Activated naive CD8-positive, alpha-beta T cell treated with anti-CD3 and anti-CD28 coated beads, Interleukin-2, amount 50 U/mL, for 24 hours (primary cell): ENCODE measurements around the gene NFIA.

Experiments used
- ATAC-seq: fragments of 150-1000 bp; cut with Tn5 transposase; one replicate; pipeline ENCODE4 v1.10.0; 2021
- DNase-seq: peaks from one replicate; pipeline ENCODE4 v3.0.0; 2021
- H3K27ac Mint-ChIP-seq: one replicate; pipeline ENCODE4 v1.8.0; 2021; ENCODE audit warnings: mild to moderate bottlenecking, mixed read lengths
- H3K27me3 Mint-ChIP-seq: one replicate; pipeline ENCODE4 v1.8.0; 2021; ENCODE audit warnings: mixed read lengths
- H3K36me3 Mint-ChIP-seq: one replicate; pipeline ENCODE4 v1.8.0; 2021; ENCODE audit warnings: low read depth, mixed read lengths
- H3K4me1 Mint-ChIP-seq: one replicate; pipeline ENCODE4 v1.8.0; 2021; ENCODE audit warnings: mixed read lengths
- H3K4me3 Mint-ChIP-seq: one replicate; pipeline ENCODE4 v1.8.0; 2021; ENCODE audit warnings: mild to moderate bottlenecking, moderate library complexity, mixed read lengths
- H3K9me3 Mint-ChIP-seq: one replicate; pipeline ENCODE4 v1.8.0; 2021; ENCODE audit warnings: mixed read lengths

NFIA gene

DNA sequence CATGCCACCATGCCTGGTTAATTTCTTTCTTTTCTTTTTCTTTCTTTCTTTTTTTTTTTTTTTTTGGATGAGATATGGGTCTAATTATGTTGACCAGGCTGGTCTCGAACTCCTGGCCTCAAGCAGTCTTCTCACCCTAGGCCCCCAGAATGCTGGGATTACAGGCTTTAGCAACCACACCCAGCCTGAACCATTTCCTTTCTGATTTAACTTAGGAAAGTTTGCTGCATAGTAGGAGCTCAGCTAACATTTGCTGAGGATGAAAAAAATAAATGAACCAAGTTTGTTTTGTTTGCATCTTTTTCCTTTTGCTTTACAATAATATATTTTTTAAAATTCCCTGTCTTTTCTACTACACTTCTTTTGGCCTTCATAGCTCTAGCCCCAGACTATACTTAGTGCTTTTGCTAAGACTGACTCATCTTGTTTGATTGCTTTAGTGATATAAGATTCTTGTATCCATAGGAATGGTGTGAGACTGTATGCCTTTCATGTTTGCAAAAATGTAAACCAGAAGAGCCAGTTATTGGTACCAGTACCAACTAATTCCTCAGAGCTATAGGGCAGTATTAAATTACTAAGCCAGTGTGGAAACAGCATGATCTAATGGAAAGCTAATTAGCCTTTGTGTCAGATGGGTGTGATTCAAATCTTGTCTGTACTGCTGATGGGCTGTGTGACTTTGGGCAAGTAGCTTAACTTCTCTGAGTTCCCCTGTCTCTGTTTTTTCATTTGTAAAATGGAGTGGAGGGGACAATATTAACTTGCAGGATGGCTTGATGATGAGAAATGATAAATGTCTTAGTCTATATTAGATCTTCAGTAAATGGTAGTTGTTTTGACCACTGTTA, 66.9 kb downstream of the NFIA start:
- Mint-ChIP-seq H3K36me3 (no peaks in the 10 kb centered on the region), H3K27me3 (no peaks in the 10 kb centered on the region), H3K27ac (no peak overlapping the region), H3K4me1 (no peaks in the 10 kb centered on the region), H3K4me3 (no peak overlapping the region), H3K9me3 (no peaks in the 10 kb centered on the region)
- DNase-seq (no peak), ATAC-seq (peak; percentile 15)

- Mint-ChIP-seq H3K27me3 (no peaks in the 10 kb centered on the region), H3K27ac (no peak overlapping the region), H3K4me3 (no peak overlapping the region)
Observed at GRCh38 chr1:61151565-61151964, 69.2 kb downstream of the NFIA start.

DNA sequence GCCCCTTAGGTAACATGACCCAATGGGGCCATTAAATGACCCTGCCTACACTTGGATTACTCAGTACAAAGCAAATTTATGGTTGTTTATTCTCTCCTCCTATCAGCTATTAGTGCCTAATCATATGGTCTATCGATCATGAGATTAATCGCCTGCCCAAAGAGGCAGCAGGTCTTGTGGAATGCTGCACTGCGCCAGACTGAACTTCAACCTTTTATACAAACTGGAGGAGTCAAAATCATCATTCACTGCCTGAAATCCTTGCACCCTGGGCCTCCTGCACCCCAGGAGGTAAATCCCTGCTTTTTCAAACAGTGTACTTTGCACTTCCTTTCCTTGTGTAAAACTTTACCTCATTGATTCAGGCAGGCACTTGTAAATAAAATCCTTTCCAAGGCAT, 69.7 kb downstream of the NFIA start:
- DNase-seq (no peak), ATAC-seq (no peak)
- Mint-ChIP-seq H3K27me3 (no peaks in the 10 kb centered on the region), H3K4me3 (no peak overlapping the region), H3K27ac (no peak overlapping the region), H3K36me3 (no peaks in the 10 kb centered on the region), H3K4me1 (peaks cover 3% of the 10 kb centered on the region), H3K9me3 (no peaks in the 10 kb centered on the region)

More at GRCh38 chr1:61151565-61151964, 69.2 kb downstream of the NFIA start:
- DNase-seq (no peak), ATAC-seq (no peak)
- Mint-ChIP-seq H3K9me3 (no peaks in the 10 kb centered on the region), H3K4me1 (no peaks in the 10 kb centered on the region), H3K36me3 (no peaks in the 10 kb centered on the region)

- ATAC-seq (no peak), DNase-seq (no peak)
- Mint-ChIP-seq H3K9me3 (no peaks in the 10 kb centered on the region), H3K4me1 (peaks cover 7% of the 10 kb centered on the region), H3K4me3 (no peak overlapping the region), H3K36me3 (no peaks in the 10 kb centered on the region), H3K27ac (no peak overlapping the region), H3K27me3 (no peaks in the 10 kb centered on the region)
Observed at GRCh38 chr1:61152469-61153105, 70.2 kb downstream of the NFIA start.

GRCh38 chr1:61156576-61157467, 74.5 kb downstream of the NFIA start:
- H3K9me3 Mint-ChIP-seq = no peaks in the 10 kb centered on the region
- H3K4me1 Mint-ChIP-seq = peaks cover 26% of the 10 kb centered on the region
- no peak overlapping the region for H3K4me3 Mint-ChIP-seq
- no peak for ATAC-seq
- H3K36me3 Mint-ChIP-seq = no peaks in the 10 kb centered on the region
- no peaks in the 10 kb centered on the region for H3K27me3 Mint-ChIP-seq
- no peak overlapping the region for H3K27ac Mint-ChIP-seq
- DNase-seq = no peak

DNA sequence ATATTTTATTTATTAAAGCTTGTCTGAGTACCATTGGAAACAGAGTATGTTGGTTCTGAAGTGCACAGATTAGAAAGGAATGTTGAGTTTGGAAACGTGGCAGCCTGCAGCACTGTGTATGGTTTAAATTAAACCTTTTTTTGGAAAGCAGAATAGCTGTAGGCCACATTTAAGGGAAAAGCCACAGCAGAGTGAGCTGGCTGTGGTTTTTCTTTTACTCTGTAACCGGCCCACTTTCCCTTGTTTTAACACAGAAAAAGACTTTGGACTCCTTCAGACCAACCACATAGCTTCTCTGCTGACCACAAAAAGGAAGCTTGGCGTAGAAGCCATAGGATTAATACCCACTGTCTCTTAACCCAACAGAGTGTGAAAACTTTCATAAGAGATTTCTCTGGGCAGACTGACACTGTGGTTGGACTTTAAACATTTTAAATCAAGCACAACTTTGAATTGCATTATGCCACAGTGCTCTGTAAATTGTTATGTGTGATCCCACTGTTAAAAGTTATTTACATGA, 75.2 kb downstream of the NFIA start:
- Mint-ChIP-seq H3K4me1 (peaks cover 26% of the 10 kb centered on the region), H3K36me3 (no peaks in the 10 kb centered on the region), H3K27me3 (no peaks in the 10 kb centered on the region), H3K4me3 (no peak overlapping the region), H3K27ac (no peak overlapping the region), H3K9me3 (no peaks in the 10 kb centered on the region)
- ATAC-seq = peak; percentile 73
- DNase-seq = no peak

DNA sequence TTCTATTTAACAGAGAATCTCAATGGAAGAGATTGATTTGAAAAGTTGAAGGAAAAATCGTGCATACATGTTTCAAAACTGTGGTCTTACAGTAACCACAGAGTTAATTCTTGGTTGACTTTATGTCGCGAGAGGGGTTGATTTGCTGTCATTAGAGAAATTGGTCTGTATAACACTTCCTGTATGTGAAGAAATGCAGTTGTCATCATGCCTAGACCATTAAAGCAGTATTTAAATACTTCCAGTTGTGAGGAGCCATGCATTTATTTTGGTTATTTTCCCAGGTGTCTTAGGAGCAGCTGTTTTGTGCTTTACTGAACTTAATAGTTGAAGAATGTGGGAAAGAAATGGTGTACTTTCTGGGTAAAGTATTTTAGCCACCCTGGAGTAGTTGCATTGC, 76.2 kb downstream of the NFIA start:
- H3K36me3 Mint-ChIP-seq = no peaks in the 10 kb centered on the region
- no peaks in the 10 kb centered on the region for H3K27me3 Mint-ChIP-seq
- H3K9me3 Mint-ChIP-seq = no peaks in the 10 kb centered on the region
- DNase-seq (no peak), ATAC-seq (peak; percentile 39)
- H3K27ac Mint-ChIP-seq = peak overlapping the region; percentile 52
- H3K4me1 Mint-ChIP-seq = peaks cover 26% of the 10 kb centered on the region
- no peak overlapping the region for H3K4me3 Mint-ChIP-seq

DNA sequence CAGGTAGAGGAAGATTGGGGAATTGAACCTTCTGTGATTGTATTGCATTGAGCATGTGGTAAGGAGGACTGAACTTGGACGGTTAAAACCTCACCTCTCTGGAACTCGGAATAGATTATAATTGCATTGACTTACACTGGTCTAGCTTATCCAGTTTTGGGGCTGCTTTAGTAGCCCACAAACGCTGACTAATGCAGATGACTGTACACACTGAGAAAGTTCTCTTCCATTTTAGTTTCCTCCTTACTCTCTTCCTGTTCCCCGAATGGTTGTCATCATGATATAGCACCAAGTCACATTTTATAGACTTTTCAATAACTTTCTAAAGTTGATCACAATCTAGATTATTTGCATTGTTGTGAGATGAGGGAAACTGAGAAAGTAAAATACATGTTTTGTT, 78.2 kb downstream of the NFIA start:
- no peaks in the 10 kb centered on the region for H3K27me3 Mint-ChIP-seq
- no peak for DNase-seq
- H3K36me3 Mint-ChIP-seq = no peaks in the 10 kb centered on the region
- peak; percentile 57 for ATAC-seq
- H3K4me1 Mint-ChIP-seq = peaks cover 26% of the 10 kb centered on the region
- no peak overlapping the region for H3K4me3 Mint-ChIP-seq
- no peaks in the 10 kb centered on the region for H3K9me3 Mint-ChIP-seq
- no peak overlapping the region for H3K27ac Mint-ChIP-seq

GRCh38 chr1:61162520-61163258, 80.3 kb downstream of the NFIA start:
- Mint-ChIP-seq H3K36me3 (no peaks in the 10 kb centered on the region), H3K27ac (no peak overlapping the region), H3K27me3 (no peaks in the 10 kb centered on the region), H3K4me3 (no peak overlapping the region), H3K9me3 (no peaks in the 10 kb centered on the region), H3K4me1 (peaks cover 18% of the 10 kb centered on the region)
- DNase-seq (no peak), ATAC-seq (no peak)

- Mint-ChIP-seq H3K36me3 (no peaks in the 10 kb centered on the region), H3K9me3 (no peaks in the 10 kb centered on the region), H3K4me1 (peaks cover 13% of the 10 kb centered on the region), H3K27me3 (no peaks in the 10 kb centered on the region), H3K4me3 (no peak overlapping the region), H3K27ac (no peak overlapping the region)
- ATAC-seq (no peak), DNase-seq (no peak)
Observed at GRCh38 chr1:61163355-61163754, 81.0 kb downstream of the NFIA start.

- no peak for DNase-seq
- Mint-ChIP-seq H3K4me3 (no peak overlapping the region), H3K4me1 (peaks cover 3% of the 10 kb centered on the region), H3K27me3 (no peaks in the 10 kb centered on the region), H3K9me3 (no peaks in the 10 kb centered on the region), H3K36me3 (no peaks in the 10 kb centered on the region), H3K27ac (no peak overlapping the region)
- no peak for ATAC-seq
Observed at GRCh38 chr1:61165402-61165801, 83.0 kb downstream of the NFIA start.

- Mint-ChIP-seq H3K27me3 (no peaks in the 10 kb centered on the region), H3K27ac (no peak overlapping the region), H3K4me1 (no peaks in the 10 kb centered on the region)
Observed at GRCh38 chr1:61167309-61167708, 84.9 kb downstream of the NFIA start.

DNA sequence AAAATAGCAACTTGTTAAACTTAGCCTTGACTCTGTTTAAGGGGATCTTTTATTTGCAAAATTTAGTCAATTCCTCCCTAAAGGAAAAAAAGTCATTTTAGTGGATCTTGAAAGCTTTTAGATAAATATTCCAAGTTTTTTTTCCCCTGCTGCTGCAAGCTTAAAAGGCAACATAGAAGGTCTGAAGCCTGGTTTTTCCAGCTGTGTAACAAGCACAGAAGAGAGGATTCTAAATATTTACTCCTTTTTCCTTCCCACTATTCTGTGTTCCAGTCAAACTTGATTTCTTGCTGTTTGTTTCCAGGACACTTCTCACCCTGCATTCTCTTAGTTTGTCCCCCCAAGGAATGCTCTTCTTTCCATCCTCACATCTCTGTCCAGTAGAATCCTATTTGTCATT, 86.7 kb downstream of the NFIA start:
- H3K4me1 Mint-ChIP-seq = no peaks in the 10 kb centered on the region
- no peaks in the 10 kb centered on the region for H3K36me3 Mint-ChIP-seq
- no peak for DNase-seq
- H3K9me3 Mint-ChIP-seq = no peaks in the 10 kb centered on the region
- H3K27ac Mint-ChIP-seq = no peak overlapping the region
- H3K4me3 Mint-ChIP-seq = no peak overlapping the region
- no peak for ATAC-seq
- no peaks in the 10 kb centered on the region for H3K27me3 Mint-ChIP-seq

More at GRCh38 chr1:61167309-61167708, 84.9 kb downstream of the NFIA start:
- ATAC-seq (no peak), DNase-seq (no peak)
- Mint-ChIP-seq H3K4me3 (no peak overlapping the region), H3K9me3 (no peaks in the 10 kb centered on the region), H3K36me3 (no peaks in the 10 kb centered on the region)

GRCh38 chr1:61169634-61170033, 87.3 kb downstream of the NFIA start:
- H3K4me3 Mint-ChIP-seq = no peak overlapping the region
- H3K27ac Mint-ChIP-seq = no peak overlapping the region
- H3K4me1 Mint-ChIP-seq = no peaks in the 10 kb centered on the region
- no peak for ATAC-seq
- H3K9me3 Mint-ChIP-seq = no peaks in the 10 kb centered on the region
- DNase-seq = no peak
- no peaks in the 10 kb centered on the region for H3K36me3 Mint-ChIP-seq
- no peaks in the 10 kb centered on the region for H3K27me3 Mint-ChIP-seq
